ENCODE data around the gene LRBA.

Gene LRBA

DNA sequence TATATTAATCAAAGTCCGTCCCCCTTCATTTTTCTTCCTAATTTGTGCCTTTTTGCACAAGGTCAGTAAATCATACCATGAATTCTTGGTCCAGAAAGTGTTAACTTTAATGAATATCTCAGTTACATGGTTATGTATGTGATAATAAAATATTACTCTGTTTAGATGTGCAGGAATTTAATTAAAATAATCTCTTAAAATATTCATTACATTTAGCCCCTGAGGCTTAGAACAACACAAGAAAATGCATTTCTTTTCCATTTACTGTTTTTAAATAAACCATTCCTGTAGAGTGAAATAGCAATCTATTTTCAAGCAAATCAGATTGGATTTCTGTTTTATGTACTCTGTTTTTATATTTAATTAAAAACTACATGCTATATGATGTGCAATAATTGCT, 415.5 kb downstream of the LRBA start:
- no peak for DNase-seq (ENCODE audit: low spot score)
- no peak overlapping the region for H3K27ac ChIP-seq
- TF ChIP-seq CTCF (IDR thresholded peaks at IDR 0.05) = no peak
- no peak overlapping the region for H3K4me3 ChIP-seq

- TF ChIP-seq CTCF (IDR thresholded peaks at IDR 0.05) = no peak
- Histone ChIP-seq H3K27ac (no peak overlapping the region), H3K4me3 (no peak overlapping the region)
- no peak for DNase-seq (ENCODE audit: low spot score)
Measured at GRCh38 chr4:150598909-150599308, 416.2 kb downstream of the LRBA start.

GRCh38 chr4:150593996-150594395, 421.1 kb downstream of the LRBA start:
- Histone ChIP-seq H3K4me3 (no peak overlapping the region), H3K27ac (no peak overlapping the region)
- TF ChIP-seq CTCF (IDR thresholded peaks at IDR 0.05) = no peak
- no peak for DNase-seq (ENCODE audit: low spot score)

DNA sequence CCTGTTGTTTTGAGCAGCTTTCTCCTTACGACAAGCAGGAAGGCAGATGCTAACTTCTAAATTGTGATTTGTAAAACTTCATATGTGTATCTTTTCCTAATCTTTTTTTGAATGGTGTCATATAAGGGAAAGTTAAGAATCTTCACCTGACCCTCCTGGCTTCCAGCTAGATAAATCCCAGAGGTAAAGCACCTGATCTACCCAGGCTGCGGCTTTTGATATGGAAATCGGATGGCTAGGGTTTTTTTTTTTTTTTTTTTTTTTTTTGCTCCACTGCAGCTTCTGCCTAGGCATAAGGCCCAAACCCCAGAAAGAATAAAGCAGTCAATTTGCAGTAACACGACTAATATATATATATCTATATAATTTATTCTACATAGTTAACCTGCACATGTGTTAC, 423.2 kb downstream of the LRBA start:
- TF ChIP-seq CTCF (IDR thresholded peaks at IDR 0.05) = no peak
- H3K27ac ChIP-seq = no peak overlapping the region
- DNase-seq (ENCODE audit: low spot score) = no peak
- no peak overlapping the region for H3K4me3 ChIP-seq

DNA sequence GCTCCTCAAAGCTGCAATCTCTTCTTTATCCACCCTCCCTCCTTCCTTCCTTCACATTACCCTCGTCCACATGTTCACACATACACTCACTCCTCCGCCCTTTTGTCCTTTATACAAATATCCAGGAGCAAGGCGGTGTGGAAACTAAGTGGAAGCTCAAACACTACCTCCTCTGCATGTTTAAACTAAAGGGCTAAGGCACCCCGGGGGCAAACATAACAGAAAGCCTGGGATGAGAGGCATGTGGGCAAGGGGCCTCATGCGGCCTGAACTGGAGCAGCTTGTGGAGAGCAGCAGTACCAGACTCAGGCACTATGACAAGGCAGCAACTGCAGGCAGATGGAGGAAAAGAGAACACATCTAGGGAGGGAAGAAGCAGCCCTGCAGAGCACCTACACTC, 423.7 kb downstream of the LRBA start:
- no peak overlapping the region for H3K27ac ChIP-seq
- no peak overlapping the region for H3K4me3 ChIP-seq
- TF ChIP-seq CTCF (IDR thresholded peaks at IDR 0.05) = no peak
- DNase-seq (ENCODE audit: low spot score) = no peak

GRCh38 chr4:150590631-150591030, 424.5 kb downstream of the LRBA start:
- TF ChIP-seq CTCF (IDR thresholded peaks at IDR 0.05) = no peak
- Histone ChIP-seq H3K4me3 (no peak overlapping the region), H3K27ac (no peak overlapping the region)
- DNase-seq (ENCODE audit: low spot score) = no peak

GRCh38 chr4:150589157-150589556, 425.9 kb downstream of the LRBA start:
- Histone ChIP-seq H3K4me3 (no peak overlapping the region), H3K27ac (no peak overlapping the region)
- no peak for DNase-seq (ENCODE audit: low spot score)
- TF ChIP-seq CTCF (IDR thresholded peaks at IDR 0.05) = no peak
